ENCODE measurements around the gene SALL3. TPM values are rescaled to one million over a fixed set of nuclear protein-coding genes. Genes with fewer than 3 reads are reported as not detected.

The SALL3 gene
- total and polyA plus RNA-seq, 2 of the 8 experiments (the other 6 are each of a cell fraction or from before 2014, with no cell fraction given) = 10.5 to 46.4 TPM

DNA sequence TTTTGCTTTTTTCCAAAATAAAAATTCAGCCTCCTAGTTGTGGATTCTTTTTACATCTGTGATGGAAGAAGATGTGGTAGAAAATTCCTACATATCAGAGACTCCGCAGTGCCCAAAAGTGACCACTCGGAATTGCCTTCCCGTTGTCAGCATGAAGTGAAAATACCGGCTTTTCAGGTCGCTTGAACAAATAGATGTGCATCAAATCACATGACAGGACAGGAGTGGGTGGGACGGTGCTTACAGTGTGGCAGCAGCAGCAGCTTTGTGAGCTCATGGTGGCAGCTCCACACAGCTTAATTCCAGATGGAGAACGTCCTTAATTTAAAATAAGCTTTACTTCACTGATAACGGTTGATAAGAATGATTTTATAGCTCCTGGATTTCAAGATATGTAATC, 20.3 kb downstream of the SALL3 start:
- Histone ChIP-seq H3K27ac (ENCODE audit: low read depth, low read length) (no peak overlapping the region), H2AK5ac (ENCODE audit: low read depth, low read length) (no peak overlapping the region), H3K56ac (replicated peaks; ENCODE audit: insufficient read length, low read depth, low read length) (no peak overlapping the region), H3K23ac (ENCODE audit: insufficient read length) (no peak overlapping the region), H3K27me3 (replicated peaks in 1 of 4; ENCODE audit: control insufficient read depth in 3 of 4, extremely low read depth in 1 of 4, insufficient read depth in 3 of 4, low read length in 3 of 4) (no peaks in the 10 kb centered on the region), H3K4me2 (ENCODE audit: insufficient read depth in 1 of 2, low read depth in 2 of 2, low read length in 2 of 2) (no peak overlapping the region), H4K91ac (replicated peaks; ENCODE audit: insufficient read length, low read length) (no peak overlapping the region), H2BK5ac (ENCODE audit: low read depth, low read length) (no peak overlapping the region), H3K36me3 (ENCODE audit: control insufficient read depth in 2 of 4, insufficient read depth in 4 of 4, low read length in 3 of 4) (peaks cover 14 to 86% (median 30%) of the 10 kb centered on the region in 4 experiments; a peak in 7 of 8 replicates), H2BK120ac (replicated peaks; ENCODE audit: low read depth, low read length) (no peak overlapping the region), H3K14ac (ENCODE audit: insufficient read length) (no peak overlapping the region), H3K9ac (replicated peaks in 1 of 4; ENCODE audit: extremely low read depth in 1 of 4, low read depth in 3 of 4, low read length in 3 of 4) (no peak overlapping the region), H3K4me3 (ENCODE audit: extremely low read depth in 1 of 4, insufficient read depth in 2 of 4, low read depth in 3 of 4, low read length in 4 of 4) (no peak overlapping the region), H3K79me2 (ENCODE audit: control insufficient read depth in 1 of 2, insufficient read depth in 2 of 2, low read length in 2 of 2) (peaks cover 0 to 31% of the 10 kb centered on the region in 2 experiments; a peak in 2 of 4 replicates), H3K4ac (replicated peaks; ENCODE audit: insufficient read length, low read depth, low read length) (no peak overlapping the region), H3K9me3 (ENCODE audit: insufficient read depth in 2 of 2, low read depth in 1 of 2, low read length in 1 of 2) (no peaks in the 10 kb centered on the region), H2BK12ac (ENCODE audit: low read depth, low read length) (no peak overlapping the region), H3K23me2 (ENCODE audit: low read depth, low read length) (no peaks in the 10 kb centered on the region), H4K5ac (ENCODE audit: insufficient read length, low read depth, low read length) (no peak overlapping the region), H4K8ac (ENCODE audit: extremely low read depth, insufficient read depth, low read length) (no peak overlapping the region), H4K20me1 (replicated peaks in 1 of 2; ENCODE audit: control insufficient read depth in 1 of 2, insufficient read depth in 2 of 2, low read length in 2 of 2) (peaks cover 8 to 18% of the 10 kb centered on the region in 2 experiments), H3K4me1 (replicated peaks in 1 of 4; ENCODE audit: control insufficient read depth in 3 of 4, insufficient read depth in 4 of 4, low read length in 3 of 4) (no peaks in the 10 kb centered on the region), H2AFZ (ENCODE audit: low read length) (no peak overlapping the region), H3K18ac (ENCODE audit: extremely low read depth, low read length) (no peak overlapping the region), H2BK20ac (ENCODE audit: low read length) (no peak overlapping the region), H3K79me1 (ENCODE audit: low read depth, low read length) (peaks cover 8% of the 10 kb centered on the region), H2BK15ac (ENCODE audit: low read length) (no peak overlapping the region)
- ChIA-PET CTCF (ENCODE audit: partially characterized antibody) (interaction anchor here (1.2 to 1.5 kb wide), 2 partner anchors 11 to 15 kb away, joined by 3 to 5 read pairs; no protein-coding TSS in a partner anchor), POLR2A (ENCODE audit: partially characterized antibody) (interaction anchor here (1.5 kb wide), 1 partner anchor 13 kb away, joined by 5 read pairs; no protein-coding TSS in a partner anchor)
- DNase-seq (ENCODE audit: low read depth in 1 of 2, low spot score in 2 of 2) (no peak), FAIRE-seq (peak; percentile 65)
- TF ChIP-seq JUND (IDR thresholded peaks at IDR 0.05; ENCODE audit: low read length) (no peak), POU5F1 (IDR thresholded peaks at IDR 0.05; ENCODE audit: low read depth, low read length) (no peak), RAD21 (IDR thresholded peaks at IDR 0.05 in 1 of 2, conservative IDR thresholded peaks at IDR 0.05 in 1 of 2; ENCODE audit: low read depth in 2 of 2, low read length in 2 of 2) (no peak), KDM4A (IDR thresholded peaks at IDR 0.05; ENCODE audit: low read depth, low read length, severe bottlenecking) (no peak), YY1 (IDR thresholded peaks at IDR 0.05; ENCODE audit: low read depth, low read length) (no peak), CHD1 (IDR thresholded peaks at IDR 0.05; ENCODE audit: low read depth, low read length) (no peak), EP300 (IDR thresholded peaks at IDR 0.05; ENCODE audit: borderline replicate concordance in 1 of 2, low read depth in 2 of 2, low read length in 2 of 2) (no peak), GTF2F1 (IDR thresholded peaks at IDR 0.05; ENCODE audit: borderline replicate concordance, low read depth, low read length) (no peak)
- 93% methylated on average over 8 of the region's 8 CpGs; no CpG with 5 or more reads in 1 of the 2 experiments for WGBS, 2 experiments (ENCODE audit: extremely low coverage in 1 of 2, insufficient coverage in 1 of 2, insufficient read length in 1 of 2, insufficient replicate concordance in 2 of 2, low coverage in 1 of 2, low lambda C conversion rate in 2 of 2, missing lambda C conversion rate in 1 of 2)

Data from H1 (cell line).